ENCODE results near the gene FST. TPM values are rescaled to one million over a fixed set of nuclear protein-coding genes. Genes with fewer than 3 reads are reported as not detected.

The FST gene
- total RNA-seq, 6 donors from 2014 or later: 1.7 to 9.4 (median 3.8) TPM

GRCh38 chr5:53488195-53488722 lies 7.8 kb downstream of the FST start:
- TF ChIP-seq POLR2A (IDR thresholded peaks at IDR 0.05) (no peak), POLR2AphosphoS5 (IDR thresholded peaks at IDR 0.05) (no peak), CTCF (IDR thresholded peaks at IDR 0.05) (no peak), EP300 (IDR thresholded peaks at IDR 0.05) (no peak)
- Histone ChIP-seq H3K27ac (no peak overlapping the region), H3K4me1 (peaks cover 0 to 2% (median 1%) of the 10 kb centered on the region in 4 donors), H3K27me3 (no peaks in the 10 kb centered on the region), H3K36me3 (no peaks in the 10 kb centered on the region), H3K4me3 (no peak overlapping the region), H3K9me3 (no peaks in the 10 kb centered on the region)
- no peak for ATAC-seq (ENCODE audit: low FRiP score in 2 of 2)
- WGBS, 2 donors: 67 to 73% methylated on average over 8 of the region's 8 CpGs
- DNase-seq: no peak

GRCh38 chr5:53490747-53491146 lies 10.3 kb downstream of the FST start:
- no peaks in the 10 kb centered on the region for H3K4me1 ChIP-seq
- no peaks in the 10 kb centered on the region for H3K27me3 ChIP-seq
- no peak overlapping the region for H3K4me3 ChIP-seq
- H3K9me3 ChIP-seq: no peaks in the 10 kb centered on the region
- ATAC-seq (ENCODE audit: low FRiP score in 2 of 2): peak in 1 of 2 donors; percentile 51
- TF ChIP-seq EP300 (IDR thresholded peaks at IDR 0.05): no peak
- no peak for TF ChIP-seq CTCF (IDR thresholded peaks at IDR 0.05)
- no peak for TF ChIP-seq POLR2AphosphoS5 (IDR thresholded peaks at IDR 0.05)
- no peak for TF ChIP-seq POLR2A (IDR thresholded peaks at IDR 0.05)
- H3K27ac ChIP-seq: no peak overlapping the region
- H3K36me3 ChIP-seq: no peaks in the 10 kb centered on the region
- no peak for DNase-seq

GRCh38 chr5:53501054-53501453 lies 20.6 kb downstream of the FST start:
- no peaks in the 10 kb centered on the region for H3K36me3 ChIP-seq
- no peak overlapping the region for H3K4me3 ChIP-seq
- no peak for TF ChIP-seq POLR2A (IDR thresholded peaks at IDR 0.05)
- TF ChIP-seq EP300 (IDR thresholded peaks at IDR 0.05): no peak
- TF ChIP-seq CTCF (IDR thresholded peaks at IDR 0.05): no peak
- TF ChIP-seq POLR2AphosphoS5 (IDR thresholded peaks at IDR 0.05): no peak
- no peak overlapping the region for H3K27ac ChIP-seq
- H3K9me3 ChIP-seq: no peaks in the 10 kb centered on the region
- H3K4me1 ChIP-seq: no peaks in the 10 kb centered on the region
- WGBS, 2 donors: 31 to 52% methylated on average over 2 of the region's 2 CpGs
- ATAC-seq (ENCODE audit: low FRiP score in 2 of 2) (no peak), DNase-seq (no peak)
- H3K27me3 ChIP-seq: no peaks in the 10 kb centered on the region

GRCh38 chr5:53503562-53504218 lies 23.3 kb downstream of the FST start:
- no peak for TF ChIP-seq EP300 (IDR thresholded peaks at IDR 0.05)
- Histone ChIP-seq H3K4me1 (no peaks in the 10 kb centered on the region), H3K27me3 (no peaks in the 10 kb centered on the region), H3K9me3 (peaks cover 0 to 9% (median 5%) of the 10 kb centered on the region in 4 donors), H3K27ac (no peak overlapping the region), H3K36me3 (no peaks in the 10 kb centered on the region), H3K4me3 (no peak overlapping the region)
- 67 to 70% methylated on average over 3 of the region's 3 CpGs for whole genome bisulfite sequencing, 2 donors
- DNase-seq (no peak), ATAC-seq (ENCODE audit: low FRiP score in 2 of 2) (no peak)

GRCh38 chr5:53507013-53507412 lies 26.6 kb downstream of the FST start:
- peaks cover 0 to 14% (median 8%) of the 10 kb centered on the region in 4 donors for H3K9me3 ChIP-seq
- no peak for ATAC-seq (ENCODE audit: low FRiP score in 2 of 2)

More at GRCh38 chr5:53507013-53507412, 26.6 kb downstream of the FST start:
- Histone ChIP-seq H3K4me1 (no peaks in the 10 kb centered on the region), H3K36me3 (no peaks in the 10 kb centered on the region), H3K4me3 (no peak overlapping the region), H3K27me3 (no peaks in the 10 kb centered on the region), H3K27ac (no peak overlapping the region)
- TF ChIP-seq EP300 (IDR thresholded peaks at IDR 0.05) (no peak), POLR2A (IDR thresholded peaks at IDR 0.05) (no peak), CTCF (IDR thresholded peaks at IDR 0.05) (no peak), POLR2AphosphoS5 (IDR thresholded peaks at IDR 0.05) (no peak)
- no peak for DNase-seq
- 93% methylated on average over 4 of the region's 4 CpGs for WGBS, 2 donors
